ENCODE measurements around the gene MEIOB.

Gene MEIOB

GRCh38 chr16:1917056-1917664, 45.2 kb upstream of the MEIOB start:
- TF ChIP-seq CTCF (conservative IDR thresholded peaks at IDR 0.05; ENCODE audit: control insufficient read depth, insufficient read depth, low read depth, low read length): no peak
- no peak for DNase-seq (ENCODE audit: low read depth)
- no peak overlapping the region for H3K4me3 ChIP-seq (ENCODE audit: control insufficient read depth, low read depth, low read length)

- DNase-seq (ENCODE audit: low read depth): no peak
- H3K4me3 ChIP-seq (ENCODE audit: control insufficient read depth, low read depth, low read length): no peak overlapping the region
- TF ChIP-seq CTCF (conservative IDR thresholded peaks at IDR 0.05; ENCODE audit: control insufficient read depth, insufficient read depth, low read depth, low read length): no peak
Observed at GRCh38 chr16:1916640-1916990, 44.7 kb upstream of the MEIOB start.

GRCh38 chr16:1915732-1916639, 44.0 kb upstream of the MEIOB start:
- DNase-seq (ENCODE audit: low read depth): no peak
- H3K4me3 ChIP-seq (ENCODE audit: control insufficient read depth, low read depth, low read length): no peak overlapping the region
- no peak for TF ChIP-seq CTCF (conservative IDR thresholded peaks at IDR 0.05; ENCODE audit: control insufficient read depth, insufficient read depth, low read depth, low read length)

GRCh38 chr16:1914988-1915387, 43.0 kb upstream of the MEIOB start:
- DNase-seq (ENCODE audit: low read depth): no peak
- no peak for TF ChIP-seq CTCF (conservative IDR thresholded peaks at IDR 0.05; ENCODE audit: control insufficient read depth, insufficient read depth, low read depth, low read length)

GRCh38 chr16:1914084-1914608, 42.2 kb upstream of the MEIOB start:
- DNase-seq (ENCODE audit: low read depth): no peak
- H3K4me3 ChIP-seq (ENCODE audit: control insufficient read depth, low read depth, low read length): no peak overlapping the region
- no peak for TF ChIP-seq CTCF (conservative IDR thresholded peaks at IDR 0.05; ENCODE audit: control insufficient read depth, insufficient read depth, low read depth, low read length)

More at GRCh38 chr16:1914988-1915387, 43.0 kb upstream of the MEIOB start:
- H3K4me3 ChIP-seq (ENCODE audit: control insufficient read depth, low read depth, low read length): no peak overlapping the region

GRCh38 chr16:1913327-1914083, 41.5 kb upstream of the MEIOB start:
- TF ChIP-seq CTCF (conservative IDR thresholded peaks at IDR 0.05; ENCODE audit: control insufficient read depth, insufficient read depth, low read depth, low read length): no peak

More at GRCh38 chr16:1913327-1914083, 41.5 kb upstream of the MEIOB start:
- DNase-seq (ENCODE audit: low read depth): no peak
- H3K4me3 ChIP-seq (ENCODE audit: control insufficient read depth, low read depth, low read length): no peak overlapping the region
